Smooth muscle cell (in vitro differentiated cells): ENCODE data around the gene RAC2. TPM values are rescaled to one million over a fixed set of nuclear protein-coding genes. Genes with fewer than 3 reads are reported as not detected.

Experiments used
- DNase-seq: peaks from one replicate; lab custom pipeline; 2025; ENCODE audit not compliant: unreplicated experiment; lab: John Stamatoyannopoulos, UW
- H2AFZ ChIP-seq: fragments of 200-600 bp; sonication (generic); 2 replicates; pipeline ENCODE4 v1.6.0; 2016; ENCODE audit warnings: antibody characterized with exemption, low read depth, mild to moderate bottlenecking
- H3F3A ChIP-seq: fragments of 200-600 bp; sonication (generic); 2 replicates; pipeline ENCODE4 v1.6.0; 2017; ENCODE audit warnings: antibody characterized with exemption, low read depth
- H3K27ac ChIP-seq: fragments of 200-600 bp; sonication (generic); 2 replicates; pipeline ENCODE4 v1.5.1; 2016; ENCODE audit warnings: low read depth, mild to moderate bottlenecking
- H3K27me3 ChIP-seq: fragments of 200-600 bp; sonication (generic); 2 replicates; pipeline ENCODE4 v1.6.1; 2016; ENCODE audit warnings: low read depth, mild to moderate bottlenecking
- H3K36me3 ChIP-seq: fragments of 200-600 bp; sonication (generic); 2 replicates; pipeline ENCODE4 v1.5.1; 2016; ENCODE audit warnings: low read depth
- H3K4me1 ChIP-seq: fragments of 200-600 bp; sonication (generic); 2 replicates; pipeline ENCODE4 v1.5.1; 2016; ENCODE audit warnings: low read depth
- H3K4me2 ChIP-seq: fragments of 200-600 bp; sonication (generic); 2 replicates; pipeline ENCODE4 v1.6.0; 2016; ENCODE audit warnings: mild to moderate bottlenecking
- H3K4me3 ChIP-seq: fragments of 200-600 bp; sonication (generic); 2 replicates; pipeline ENCODE4 v1.5.1; 2016; ENCODE audit warnings: mild to moderate bottlenecking
- H3K79me2 ChIP-seq: fragments of 200-600 bp; sonication (generic); 2 replicates; pipeline ENCODE4 v1.6.0; 2016; ENCODE audit warnings: low read depth, mild to moderate bottlenecking
- H3K9ac ChIP-seq: fragments of 200-600 bp; sonication (generic); 2 replicates; pipeline ENCODE4 v1.6.0; 2016; ENCODE audit warnings: low read depth
- H3K9me3 ChIP-seq: fragments of 200-600 bp; sonication (generic); replicated peaks from 2 replicates; pipeline ENCODE4 v1.5.1; 2016; ENCODE audit warnings: low read depth
- H4K20me1 ChIP-seq: fragments of 200-600 bp; sonication (generic); 2 replicates; pipeline ENCODE4 v1.6.0; 2016; ENCODE audit warnings: low read depth
- WGBS: methylation state at CpG from one replicate; pipeline ENCODE4 v1.1.7; 2016; ENCODE audit warnings: low lambda C conversion rate; 5-methylcytosine and 5-hydroxymethylcytosine counted together
- polyA plus RNA-seq: library from polyadenylated mRNA; unstranded; fragments of >200 nt; fragmentation: Nextera tagmentation; extraction: Ambion mirVana; gene quantifications from 2 replicates; pipeline ENCODE4 v1.2.1, GENCODE V29; 2016
- total RNA-seq: library from RNA; depleted of rRNA; stranded (reverse); fragments of >200 nt; gene quantifications from 2 replicates; pipeline ENCODE4 v1.2.3, GENCODE V29; 2014
- TF ChIP-seq, protein P1 (sequence below): fragments of 200-600 bp; sonication (generic); IDR thresholded peaks from 2 replicates; pipeline ENCODE4 v1.5.1; 2017; ENCODE audit warnings: borderline replicate concordance, mild to moderate bottlenecking, antibody characterized with exemption; ENCODE audit not compliant: insufficient read depth, poor library complexity, severe bottlenecking

RAC2 gene
- total and polyA plus RNA-seq, 2 experiments from 2014 or later, result 3.6 to 4.0 TPM

DNA sequence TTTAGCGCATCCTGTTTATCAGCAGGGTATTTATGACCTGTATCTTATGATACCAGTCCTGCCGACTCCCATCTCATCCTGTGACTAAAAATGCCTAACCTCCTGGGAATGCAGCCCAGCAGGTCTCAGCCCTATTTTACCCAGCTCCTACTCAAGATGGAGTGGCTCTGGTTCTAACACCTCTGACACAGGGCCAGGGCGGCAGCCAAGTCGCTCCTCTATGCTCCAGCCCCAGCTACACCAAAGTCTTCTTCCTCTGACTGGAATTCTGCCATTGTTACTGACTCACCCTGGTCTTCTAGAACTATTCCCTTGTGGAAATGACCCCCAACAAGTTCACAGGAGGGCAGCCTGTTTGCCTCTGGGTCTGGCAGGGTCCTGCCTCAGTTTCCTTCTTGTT lies 48.1 kb downstream of the RAC2 start:
- H3K9me3 ChIP-seq, result no peaks in the 10 kb centered on the region
- no peak overlapping the region for H2AFZ ChIP-seq
- H3K4me2 ChIP-seq, result no peak overlapping the region
- 71% methylated on average over 4 of the region's 4 CpGs for WGBS
- no peak overlapping the region for H3K9ac ChIP-seq
- H3K27ac ChIP-seq, result peak overlapping the region; percentile 84
- no peaks in the 10 kb centered on the region for H3K27me3 ChIP-seq
- no peaks in the 10 kb centered on the region for H4K20me1 ChIP-seq
- H3K36me3 ChIP-seq, result no peaks in the 10 kb centered on the region
- H3K79me2 ChIP-seq, result no peaks in the 10 kb centered on the region
- H3K4me1 ChIP-seq, result peaks cover 11% of the 10 kb centered on the region
- no peak for DNase-seq
- TF ChIP-seq, protein P1, sequence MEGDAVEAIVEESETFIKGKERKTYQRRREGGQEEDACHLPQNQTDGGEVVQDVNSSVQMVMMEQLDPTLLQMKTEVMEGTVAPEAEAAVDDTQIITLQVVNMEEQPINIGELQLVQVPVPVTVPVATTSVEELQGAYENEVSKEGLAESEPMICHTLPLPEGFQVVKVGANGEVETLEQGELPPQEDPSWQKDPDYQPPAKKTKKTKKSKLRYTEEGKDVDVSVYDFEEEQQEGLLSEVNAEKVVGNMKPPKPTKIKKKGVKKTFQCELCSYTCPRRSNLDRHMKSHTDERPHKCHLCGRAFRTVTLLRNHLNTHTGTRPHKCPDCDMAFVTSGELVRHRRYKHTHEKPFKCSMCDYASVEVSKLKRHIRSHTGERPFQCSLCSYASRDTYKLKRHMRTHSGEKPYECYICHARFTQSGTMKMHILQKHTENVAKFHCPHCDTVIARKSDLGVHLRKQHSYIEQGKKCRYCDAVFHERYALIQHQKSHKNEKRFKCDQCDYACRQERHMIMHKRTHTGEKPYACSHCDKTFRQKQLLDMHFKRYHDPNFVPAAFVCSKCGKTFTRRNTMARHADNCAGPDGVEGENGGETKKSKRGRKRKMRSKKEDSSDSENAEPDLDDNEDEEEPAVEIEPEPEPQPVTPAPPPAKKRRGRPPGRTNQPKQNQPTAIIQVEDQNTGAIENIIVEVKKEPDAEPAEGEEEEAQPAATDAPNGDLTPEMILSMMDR, result no peak
- no peak overlapping the region for H3K4me3 ChIP-seq
- H3F3A ChIP-seq, result peaks cover 17% of the 10 kb centered on the region

GRCh38 chr22:37194750-37195149 lies 49.3 kb downstream of the RAC2 start:
- no peak for DNase-seq
- Histone ChIP-seq H3K79me2 (no peaks in the 10 kb centered on the region), H3K27me3 (no peaks in the 10 kb centered on the region), H3K9ac (no peak overlapping the region), H4K20me1 (no peaks in the 10 kb centered on the region), H3K36me3 (no peaks in the 10 kb centered on the region), H3F3A (peaks cover 17% of the 10 kb centered on the region), H2AFZ (no peak overlapping the region), H3K4me3 (no peak overlapping the region), H3K4me2 (no peak overlapping the region), H3K27ac (peak overlapping the region; percentile 84), H3K4me1 (peaks cover 14% of the 10 kb centered on the region), H3K9me3 (no peaks in the 10 kb centered on the region)
- WGBS, result 95% methylated on average over 3 of the region's 3 CpGs
- TF ChIP-seq, protein P1, result no peak

DNA sequence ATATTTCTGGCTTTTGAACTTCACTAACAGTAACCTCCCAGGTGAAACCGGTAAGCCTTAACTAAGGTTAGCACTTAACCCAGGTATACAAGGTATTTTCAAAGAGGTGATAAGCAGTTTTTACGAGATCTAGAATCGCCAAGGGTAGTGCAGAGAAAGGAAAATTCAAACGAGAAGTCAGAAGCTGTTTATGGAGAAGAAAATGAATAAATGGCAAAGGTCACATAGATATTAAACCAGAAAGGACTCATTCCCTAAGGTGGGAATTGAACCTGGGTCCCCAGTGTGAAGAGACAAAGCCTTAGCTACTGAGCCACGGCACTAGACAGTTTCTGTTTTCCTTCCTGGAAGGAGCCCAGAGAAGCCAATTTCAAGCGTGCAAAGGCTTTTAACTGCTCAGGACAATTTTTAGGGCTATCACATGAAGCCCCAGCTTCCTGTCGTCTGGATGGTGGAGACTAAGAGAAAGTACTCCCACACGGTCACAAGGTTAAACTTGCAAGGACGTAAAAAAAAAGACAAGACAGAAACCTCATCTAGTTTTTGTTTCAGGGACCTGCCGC lies 50.4 kb downstream of the RAC2 start:
- Histone ChIP-seq H3K4me2 (no peak overlapping the region), H3K27ac (peak overlapping the region; percentile 57), H3K9ac (no peak overlapping the region), H3K36me3 (no peaks in the 10 kb centered on the region), H4K20me1 (no peaks in the 10 kb centered on the region), H2AFZ (no peak overlapping the region), H3K9me3 (no peaks in the 10 kb centered on the region), H3K4me3 (no peak overlapping the region), H3K27me3 (no peaks in the 10 kb centered on the region), H3F3A (peaks cover 13% of the 10 kb centered on the region), H3K79me2 (no peaks in the 10 kb centered on the region), H3K4me1 (peaks cover 25% of the 10 kb centered on the region)
- DNase-seq, result no peak
- TF ChIP-seq, protein P1, result no peak
- 42% methylated on average over 10 of the region's 10 CpGs for WGBS

DNA sequence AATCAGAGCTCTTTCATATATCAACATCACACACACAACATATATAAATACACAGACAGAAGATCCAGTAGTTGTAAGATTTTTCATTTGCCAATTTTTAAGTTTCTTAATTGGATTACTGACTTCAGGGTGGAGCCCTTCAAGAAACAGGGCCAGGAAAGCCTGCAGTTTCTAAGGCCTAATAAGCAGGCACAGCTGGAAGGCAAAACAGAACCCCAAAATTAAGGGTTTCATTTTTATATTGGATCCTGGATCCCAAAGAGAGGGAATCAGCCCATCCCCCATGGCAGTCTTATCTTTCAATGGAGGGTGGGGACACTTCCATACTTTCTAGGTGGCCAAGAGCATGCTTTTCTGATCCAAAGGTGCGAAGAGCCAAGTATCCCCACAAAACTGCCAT lies 51.3 kb downstream of the RAC2 start:
- no peak overlapping the region for H3K4me3 ChIP-seq
- H3K27ac ChIP-seq, result peak overlapping the region; percentile 57
- no peak for DNase-seq
- peaks cover 33% of the 10 kb centered on the region for H3K4me1 ChIP-seq
- TF ChIP-seq, protein P1, result no peak
- peaks cover 7% of the 10 kb centered on the region for H3F3A ChIP-seq
- no peak overlapping the region for H2AFZ ChIP-seq
- H3K27me3 ChIP-seq, result no peaks in the 10 kb centered on the region
- no peaks in the 10 kb centered on the region for H3K79me2 ChIP-seq
- H4K20me1 ChIP-seq, result no peaks in the 10 kb centered on the region
- WGBS, result 100% methylated on average over 1 of the region's 1 CpG
- no peak overlapping the region for H3K4me2 ChIP-seq
- H3K9me3 ChIP-seq, result no peaks in the 10 kb centered on the region
- H3K9ac ChIP-seq, result no peak overlapping the region
- no peaks in the 10 kb centered on the region for H3K36me3 ChIP-seq
